Muscle of arm (tissue), 12 donors: Measurements from ENCODE around the gene MFSD12. TPM values are rescaled to one million over a fixed set of nuclear protein-coding genes. Genes with fewer than 3 reads are reported as not detected.
"Not testable (repeated sequence)": the region's sequence is repeated elsewhere in the genome, so short reads cannot be mapped to it uniquely, and the experiment has no call there.

ENCODE experiments used
- DNase-seq: peaks from one replicate; pipeline ENCODE4 v3.0.0-alpha.2; 2013
- polyA plus RNA-seq, 12 donors: library from polyadenylated mRNA; unstranded; fragments of 120-200 nt; gene quantifications; one replicate each; pipeline ENCODE4 v1.2.1, GENCODE V29; 2013; ENCODE audit not compliant: insufficient read length in 12 of 12

MFSD12 gene
- polyA plus RNA-seq, 12 donors: 19.3 to 48.1 (median 24.1) TPM; not detected in 1

- no peak for DNase-seq
Observed at GRCh38 chr19:3586707-3587346, 29.4 kb upstream of the MFSD12 start.

- DNase-seq: no peak
Observed at GRCh38 chr19:3586127-3586626, 28.8 kb upstream of the MFSD12 start.

GRCh38 chr19:3585301-3586126 lies 28.1 kb upstream of the MFSD12 start, which contains the start of gene GIPC3:
TSS of gene GIPC3 (plus strand) at chr19:3585478. CDS start at chr19:3585598, 120 bp downstream.
- no peak for DNase-seq

- not testable (repeated sequence) for DNase-seq
Observed at GRCh38 chr19:3584036-3584802, 26.8 kb upstream of the MFSD12 start.

GRCh38 chr19:3581792-3582191 lies 24.4 kb upstream of the MFSD12 start:
- not testable (repeated sequence) for DNase-seq

GRCh38 chr19:3580156-3580934 lies 23.0 kb upstream of the MFSD12 start:
- peak; percentile 31 for DNase-seq

GRCh38 chr19:3578390-3578789 lies 21.0 kb upstream of the MFSD12 start:
- no peak for DNase-seq

- DNase-seq: no peak
Observed at GRCh38 chr19:3577723-3578344, 20.4 kb upstream of the MFSD12 start.

GRCh38 chr19:3576696-3577443 lies 19.5 kb upstream of the MFSD12 start:
- peak; percentile 60 for DNase-seq

GRCh38 chr19:3575949-3576673 lies 18.7 kb upstream of the MFSD12 start:
- DNase-seq: no peak

- no peak for DNase-seq
Observed at GRCh38 chr19:3575260-3575741, 17.9 kb upstream of the MFSD12 start.

- DNase-seq: peak; percentile 62
Observed at GRCh38 chr19:3573858-3574637, 16.7 kb upstream of the MFSD12 start.

- DNase-seq: no peak
Observed at GRCh38 chr19:3573162-3573857, 15.9 kb upstream of the MFSD12 start.

- DNase-seq: no peak
Observed at GRCh38 chr19:3572855-3573161, 15.4 kb upstream of the MFSD12 start, which contains the start of gene HMG20B. TSS of gene HMG20B (plus strand) at chr19:3572944. CDS start at chr19:3573310, 366 bp downstream.

GRCh38 chr19:3572132-3572854 lies 14.9 kb upstream of the MFSD12 start:
- peak; percentile 99 for DNase-seq

- DNase-seq: no peak
Observed at GRCh38 chr19:3570606-3571011, 13.2 kb upstream of the MFSD12 start.

GRCh38 chr19:3570042-3570441 lies 12.7 kb upstream of the MFSD12 start:
- DNase-seq: not testable (repeated sequence)
